Epidermal melanocyte (primary cell): ENCODE data around the gene LRRC8A.
A peak's percentile ranks its signal among the peaks of the same experiment; 100 is the strongest.
"Not testable (repeated sequence)": the region's sequence is repeated elsewhere in the genome, so short reads cannot be mapped to it uniquely, and the experiment has no call there.

Experiments used
- DNase-seq: peaks from one replicate; pipeline ENCODE4 v3.0.0; 2011; ENCODE audit warnings: low spot score; ENCODE audit not compliant: insufficient read length

LRRC8A gene

DNA sequence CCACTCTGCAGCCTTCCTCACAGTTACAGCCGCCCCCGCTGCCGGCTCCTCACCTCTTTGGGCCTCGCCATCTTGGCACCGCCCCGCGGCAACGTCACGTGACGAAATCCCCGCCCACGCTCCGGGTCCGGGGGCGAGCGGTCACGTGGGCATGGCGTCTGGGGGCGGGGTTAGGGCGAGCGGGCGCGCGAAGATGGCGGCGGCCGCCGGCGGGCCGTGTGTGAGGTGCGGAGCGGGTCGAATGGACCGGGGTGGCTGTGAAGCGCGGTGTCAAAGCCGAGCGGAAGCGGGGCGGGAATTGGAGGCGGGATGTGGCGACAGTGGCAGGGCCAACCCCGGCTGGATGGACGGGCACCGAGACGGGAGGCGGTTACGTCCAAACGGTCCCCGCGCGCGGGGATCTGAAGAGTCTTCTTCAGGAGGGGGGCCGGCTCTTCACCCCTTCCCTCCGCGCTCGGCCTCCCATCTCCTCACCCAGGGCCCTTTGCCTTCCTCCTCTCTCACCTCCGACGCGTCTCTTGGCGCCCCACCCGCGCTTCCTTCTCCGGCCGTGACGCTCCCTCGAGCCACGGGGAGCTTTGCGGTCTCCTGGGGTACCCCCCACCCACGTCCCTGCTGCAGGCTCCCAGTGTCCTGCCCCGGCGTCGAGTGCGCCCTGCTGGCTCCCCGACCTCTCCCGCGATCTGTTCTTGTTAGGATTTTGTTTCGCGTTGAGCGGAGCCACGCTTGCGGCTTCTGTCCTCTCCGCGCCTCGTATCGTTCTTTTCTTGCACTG is 65.8 kb downstream of the LRRC8A start, which contains the start of the genes DOLK and NUP188:
TSS of gene DOLK (minus strand) at position 77 of the 775 bp plus-strand sequence. CDS start 300 bp downstream, outside the sequence.
TSS of gene NUP188 (plus strand) at position 173 of the 775 bp plus-strand sequence. CDS start at position 194, 21 bp downstream.
- peak; percentile 97 for DNase-seq

DNA sequence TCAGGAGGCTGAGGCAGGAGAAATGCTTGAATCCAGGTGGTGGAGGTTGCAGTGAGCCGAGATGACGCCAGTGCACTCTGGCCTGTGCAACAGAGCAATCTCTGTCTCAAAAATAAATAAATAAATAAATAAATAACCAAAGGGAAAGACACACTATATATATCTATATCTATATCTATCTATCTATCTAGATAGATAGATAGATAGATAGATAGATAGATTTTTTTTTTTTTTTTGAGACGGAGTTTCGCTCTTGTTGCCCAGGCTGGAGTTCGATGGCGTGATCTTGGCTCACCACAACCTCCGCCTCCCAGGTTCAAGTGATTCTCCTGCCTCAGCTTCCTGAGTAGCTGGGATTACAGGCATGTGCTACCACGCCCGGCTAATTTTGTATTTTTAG is 79.5 kb downstream of the LRRC8A start:
- not testable (repeated sequence) for DNase-seq
